MV-4-11 (cell line): ENCODE measurements around the gene MRPL42.
"Not testable (repeated sequence)": the region's sequence is repeated elsewhere in the genome, so short reads cannot be mapped to it uniquely, and the experiment has no call there.

Experiments
- DNase-seq: peaks from one replicate; lab custom pipeline; 2025; lab: John Stamatoyannopoulos, UW

The MRPL42 gene

DNA sequence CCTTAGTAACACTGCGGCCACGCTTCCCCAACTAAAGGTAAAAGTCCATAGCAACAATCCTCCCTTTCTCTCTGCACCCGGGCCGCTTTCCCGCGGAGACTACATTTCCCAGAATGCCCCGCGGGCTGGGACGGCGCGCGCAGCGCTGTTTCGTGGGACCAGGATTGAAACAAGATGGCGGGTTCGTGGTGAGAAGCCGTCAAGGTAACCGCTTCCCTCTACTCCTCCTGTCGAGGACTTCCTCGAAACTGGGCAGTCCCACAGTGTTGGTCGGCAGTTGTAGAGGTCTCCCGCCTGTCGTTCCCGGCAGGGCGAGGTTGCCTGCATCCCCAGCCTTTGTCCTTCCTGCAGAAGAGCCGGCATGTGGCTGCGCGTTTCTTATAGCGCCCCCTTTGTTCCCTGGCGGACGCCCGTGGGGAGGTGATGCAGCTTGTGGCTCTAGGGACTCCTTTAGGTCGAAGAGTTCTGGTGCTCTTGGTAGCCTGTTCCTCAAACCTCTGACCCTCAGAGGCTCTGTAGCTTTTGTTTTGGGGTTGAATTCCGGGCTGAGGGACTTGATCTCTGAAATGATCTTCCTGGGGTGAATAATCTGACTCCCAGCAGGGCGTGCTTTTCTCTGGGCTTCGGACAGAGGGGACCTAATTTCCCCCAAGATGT, at the start of gene MRPL42:
MRPL42 (plus strand) TSS at position 164 of the 657 bp plus-strand sequence. CDS start 1,772 bp downstream, outside the sequence.
- peak; percentile 88 for DNase-seq

DNA sequence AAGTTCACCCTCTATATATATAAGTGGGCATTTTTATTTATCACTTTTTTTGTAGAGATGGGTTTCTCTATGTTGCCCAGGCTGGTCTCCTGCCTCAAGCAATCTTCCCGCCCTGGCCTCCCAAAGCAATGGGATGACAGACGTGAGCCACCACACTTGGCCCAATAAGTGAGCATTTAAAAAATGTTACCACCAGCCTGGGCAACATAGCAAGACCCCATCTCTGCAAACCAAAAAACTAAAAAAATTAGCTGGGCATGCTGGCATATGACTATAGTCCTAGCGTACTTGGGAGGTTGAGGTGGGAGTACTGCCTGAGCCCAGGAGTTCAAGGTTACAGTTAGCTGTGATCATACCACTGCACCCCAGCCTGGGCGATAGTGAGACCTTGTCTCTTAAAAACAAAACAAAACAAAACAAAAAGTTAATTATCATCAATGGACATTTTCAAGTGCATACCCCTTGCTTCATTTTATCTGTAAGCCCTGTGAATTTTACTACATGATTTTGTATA, 49.3 kb upstream of the MRPL42 start:
- DNase-seq, result no peak

DNA sequence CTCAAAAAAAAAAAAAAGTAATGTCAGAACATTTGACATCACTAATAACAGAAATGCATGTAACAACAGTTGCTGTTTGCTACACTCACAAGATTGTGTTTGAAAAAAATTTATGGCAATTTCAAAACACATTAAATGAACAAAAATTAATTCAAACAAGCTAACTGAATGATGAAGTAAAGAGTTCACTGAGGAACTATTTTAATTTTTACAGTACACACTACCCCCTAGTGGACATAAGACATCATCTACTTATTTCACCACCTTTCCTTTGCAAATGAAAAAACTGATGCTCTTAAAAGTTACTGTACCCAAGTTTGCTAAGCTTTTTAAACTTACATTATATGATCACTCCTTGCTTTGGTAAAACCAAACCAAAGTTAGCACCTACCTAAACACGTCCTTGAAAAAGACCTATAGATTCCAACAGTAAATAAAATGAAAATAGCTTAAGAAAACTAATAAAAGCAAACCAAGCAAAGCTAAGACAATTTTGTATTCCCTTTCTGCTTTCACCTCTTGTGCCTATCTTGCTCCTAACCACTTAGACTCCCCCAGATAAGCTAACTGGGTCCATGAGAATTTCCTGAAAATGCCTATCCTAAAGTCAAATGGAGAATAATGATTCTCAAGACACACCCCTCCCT, 47.8 kb upstream of the MRPL42 start:
- DNase-seq, result peak; percentile 55

DNA sequence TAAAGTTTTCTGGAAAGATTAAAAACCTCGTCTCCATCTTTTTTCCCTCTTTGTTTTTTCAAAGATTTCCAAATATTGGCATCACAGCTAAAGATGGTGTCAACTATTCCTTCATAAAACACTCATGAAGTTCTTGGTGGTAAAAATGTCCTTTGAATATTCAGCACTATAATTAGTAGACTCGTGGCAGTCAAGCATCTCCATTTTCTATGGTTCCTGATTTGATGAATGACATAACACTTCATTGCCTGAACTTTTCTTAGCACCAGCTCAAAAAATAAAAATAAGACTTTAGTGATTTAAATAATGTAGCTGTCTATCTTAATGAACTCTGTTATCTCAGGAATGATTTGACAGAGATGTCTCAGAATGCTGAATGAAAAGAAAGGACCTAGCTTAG, 45.3 kb upstream of the MRPL42 start:
- no peak for DNase-seq

DNA sequence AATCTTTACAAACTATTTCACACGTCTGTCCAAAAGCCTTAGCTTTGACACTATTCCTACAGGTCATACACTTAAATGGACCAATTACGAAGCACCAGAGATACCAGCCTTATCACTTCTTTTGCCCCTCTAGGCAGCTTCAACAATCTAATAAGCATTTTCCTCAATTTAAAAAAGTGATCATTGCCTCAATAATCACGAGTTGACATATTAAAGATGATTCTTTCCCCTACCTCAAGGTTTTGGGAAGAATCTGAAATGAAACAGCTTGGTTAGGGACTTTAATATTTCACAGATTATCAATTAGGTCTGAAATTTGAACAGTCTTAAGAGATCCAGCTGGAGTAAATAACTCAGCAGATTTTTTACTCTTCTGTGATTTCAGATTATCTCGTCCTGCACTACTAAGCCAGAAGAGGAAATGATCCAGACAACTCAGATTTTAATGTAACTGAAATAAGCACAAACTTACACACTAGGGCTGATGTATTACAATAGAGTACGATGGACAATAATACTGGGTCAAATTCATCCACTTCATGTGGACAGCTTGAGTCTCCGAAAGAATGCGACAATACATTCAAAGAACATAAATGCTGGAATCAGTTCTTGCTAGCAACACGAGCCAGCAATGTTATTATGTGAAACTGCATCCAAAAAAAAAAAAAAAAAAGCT, 41.4 kb upstream of the MRPL42 start:
- DNase-seq, result no peak

DNA sequence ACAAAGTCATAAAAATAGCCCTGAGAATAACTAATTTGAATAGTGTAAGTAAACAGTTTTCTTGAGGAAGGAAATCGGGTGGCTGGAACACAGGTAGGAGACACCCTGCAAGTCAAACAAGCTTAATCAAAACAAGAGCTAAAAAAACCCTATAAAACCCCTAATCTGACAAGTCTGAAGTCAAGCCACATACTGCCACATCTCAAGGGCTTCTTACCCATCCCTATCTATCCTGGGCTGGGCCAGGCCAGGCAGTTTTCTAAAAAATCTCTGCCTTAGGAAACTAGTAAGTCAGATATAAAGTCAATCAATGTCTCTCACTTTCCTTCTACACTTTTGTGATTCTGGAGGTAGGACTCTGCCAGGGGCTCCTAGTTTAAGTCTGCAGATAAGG, 40.9 kb upstream of the MRPL42 start:
- no peak for DNase-seq

DNA sequence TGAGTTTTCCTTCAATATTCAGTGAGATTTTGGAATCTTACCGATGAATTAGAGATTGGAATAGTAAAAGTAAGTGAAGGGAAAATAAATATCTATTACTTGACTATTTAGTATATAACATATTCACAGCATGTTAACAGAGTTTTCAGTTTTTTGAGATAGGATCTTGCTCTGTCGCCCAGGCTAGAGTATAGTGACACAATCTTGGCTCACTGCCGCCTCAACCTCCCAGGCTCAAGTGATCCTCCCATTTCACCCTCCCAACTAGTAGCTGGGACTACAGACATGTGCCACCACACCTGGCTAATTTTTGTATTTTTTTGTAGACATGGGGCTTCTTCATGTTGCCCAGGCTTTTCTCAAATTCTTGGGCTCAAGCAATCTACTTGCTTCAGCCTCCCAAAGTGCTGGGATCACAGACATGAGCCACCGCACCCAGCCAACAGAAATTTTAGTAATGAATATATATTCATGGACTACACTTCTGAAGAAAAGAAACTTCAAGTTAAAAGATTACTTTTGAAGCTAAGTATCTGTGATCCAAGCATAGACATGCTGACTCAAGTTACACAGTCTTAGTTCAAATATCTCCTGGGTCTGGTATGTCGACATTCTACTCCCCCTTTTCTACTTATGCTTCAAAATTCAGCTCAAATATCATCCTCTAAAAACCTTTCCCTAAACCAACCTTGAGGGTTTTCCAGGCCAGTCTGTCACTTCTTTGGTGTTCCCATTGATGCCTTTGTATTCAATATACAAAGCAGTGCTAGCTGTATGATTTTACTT, 39.3 kb upstream of the MRPL42 start:
- no peak for DNase-seq

DNA sequence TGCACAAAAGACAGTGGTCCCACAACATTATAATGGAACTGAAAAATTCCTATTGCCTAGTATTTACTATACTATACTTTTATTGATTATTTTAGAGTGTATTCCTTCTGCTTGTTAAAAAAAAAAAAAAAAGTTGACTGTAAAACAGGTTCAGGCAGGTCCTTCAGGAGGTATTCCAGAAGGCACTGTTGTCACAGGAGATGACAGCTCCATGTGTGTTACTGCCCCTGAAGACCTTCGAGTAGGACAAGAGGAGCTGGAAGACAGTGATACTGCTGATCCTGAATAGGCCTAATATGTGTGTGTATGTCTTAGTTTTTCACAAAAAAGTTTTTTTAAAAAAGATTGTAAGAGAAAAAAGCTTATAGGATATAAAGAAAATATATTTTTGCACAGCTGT, 37.9 kb upstream of the MRPL42 start:
- DNase-seq, result no peak

DNA sequence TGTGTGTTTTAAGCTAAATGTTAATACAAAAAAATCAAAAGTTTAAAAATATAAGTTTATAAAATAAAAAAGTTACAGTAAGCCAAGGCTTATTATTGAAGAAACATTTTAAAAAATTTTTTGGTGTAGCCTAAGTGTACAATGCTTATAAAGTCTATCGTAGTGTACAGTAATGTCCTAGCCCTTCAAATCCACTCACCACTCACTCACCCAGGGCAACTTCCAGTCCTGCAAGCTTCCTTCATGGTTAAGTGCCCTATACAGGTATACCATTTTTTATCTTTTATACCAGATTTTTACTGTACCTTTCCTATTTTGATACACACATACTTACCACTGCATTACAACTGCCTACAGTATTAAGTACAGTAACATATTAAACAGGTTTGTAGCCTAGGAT, 37.5 kb upstream of the MRPL42 start:
- no peak for DNase-seq

DNA sequence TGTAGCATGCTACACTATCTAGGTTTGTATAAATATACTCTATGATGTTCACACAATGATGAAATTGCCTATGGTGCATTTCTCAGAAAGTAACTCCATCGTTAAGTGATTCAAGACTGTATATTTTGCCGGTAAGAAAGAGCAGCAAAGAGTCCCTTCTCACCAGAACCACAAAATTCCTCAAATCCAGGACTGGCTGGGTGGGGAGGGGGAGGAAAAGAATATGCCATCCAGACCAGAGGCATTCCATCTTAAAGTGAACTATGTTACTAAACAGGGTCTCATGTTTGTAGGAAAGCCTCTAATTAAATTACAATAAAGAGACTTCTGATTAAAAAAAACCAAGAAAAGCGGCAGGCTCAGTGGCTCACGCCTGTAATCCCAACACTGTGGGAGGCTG, 37.0 kb upstream of the MRPL42 start:
- DNase-seq, result no peak

DNA sequence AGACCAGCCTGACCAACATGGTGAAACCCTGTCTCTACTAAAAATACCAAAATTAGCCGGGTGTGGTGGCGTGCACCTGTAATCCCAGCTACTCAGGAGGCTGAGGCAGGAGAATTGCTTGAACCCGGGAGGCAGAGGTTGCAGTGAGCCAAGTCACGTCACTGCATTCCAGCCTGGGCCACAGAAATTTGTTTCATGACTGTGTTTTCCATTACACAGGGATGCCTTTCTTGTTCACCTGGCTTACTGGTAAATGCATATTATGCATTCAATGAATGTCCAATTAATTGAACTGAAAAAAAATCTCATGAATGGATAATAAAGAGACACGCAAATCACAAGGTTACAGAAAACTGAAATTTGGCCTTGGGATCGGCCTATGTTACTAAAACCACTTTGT, 35.3 kb upstream of the MRPL42 start:
- DNase-seq, result not testable (repeated sequence)

DNA sequence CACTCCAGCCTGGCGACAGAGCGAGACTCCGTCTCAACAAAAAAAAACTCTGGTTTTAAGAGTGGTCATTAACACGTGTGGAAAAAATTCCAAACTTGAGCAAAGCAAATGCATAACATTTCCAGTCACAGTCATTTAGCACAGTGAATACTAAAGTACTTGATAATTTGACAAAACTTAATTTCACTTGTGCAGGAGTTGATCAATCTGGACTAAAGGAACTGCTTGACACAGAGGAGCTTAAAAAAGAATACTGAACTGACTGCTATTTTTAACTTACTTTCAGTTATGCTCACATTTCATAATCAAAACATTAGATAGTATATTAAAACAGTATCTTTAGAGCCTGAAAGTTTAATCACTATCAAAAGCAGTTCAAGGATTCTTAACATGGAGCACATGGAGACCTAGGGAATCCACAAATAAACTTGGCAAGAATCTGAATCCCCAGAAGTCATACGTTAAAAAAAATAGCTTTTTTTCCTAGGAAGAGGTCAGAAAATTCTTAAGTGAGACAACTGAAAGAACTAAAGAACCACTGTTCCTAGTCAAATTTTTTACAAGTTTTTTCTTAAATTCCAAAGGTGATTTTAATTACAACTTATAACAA, 33.0 kb upstream of the MRPL42 start:
- peak; percentile 58 for DNase-seq

DNA sequence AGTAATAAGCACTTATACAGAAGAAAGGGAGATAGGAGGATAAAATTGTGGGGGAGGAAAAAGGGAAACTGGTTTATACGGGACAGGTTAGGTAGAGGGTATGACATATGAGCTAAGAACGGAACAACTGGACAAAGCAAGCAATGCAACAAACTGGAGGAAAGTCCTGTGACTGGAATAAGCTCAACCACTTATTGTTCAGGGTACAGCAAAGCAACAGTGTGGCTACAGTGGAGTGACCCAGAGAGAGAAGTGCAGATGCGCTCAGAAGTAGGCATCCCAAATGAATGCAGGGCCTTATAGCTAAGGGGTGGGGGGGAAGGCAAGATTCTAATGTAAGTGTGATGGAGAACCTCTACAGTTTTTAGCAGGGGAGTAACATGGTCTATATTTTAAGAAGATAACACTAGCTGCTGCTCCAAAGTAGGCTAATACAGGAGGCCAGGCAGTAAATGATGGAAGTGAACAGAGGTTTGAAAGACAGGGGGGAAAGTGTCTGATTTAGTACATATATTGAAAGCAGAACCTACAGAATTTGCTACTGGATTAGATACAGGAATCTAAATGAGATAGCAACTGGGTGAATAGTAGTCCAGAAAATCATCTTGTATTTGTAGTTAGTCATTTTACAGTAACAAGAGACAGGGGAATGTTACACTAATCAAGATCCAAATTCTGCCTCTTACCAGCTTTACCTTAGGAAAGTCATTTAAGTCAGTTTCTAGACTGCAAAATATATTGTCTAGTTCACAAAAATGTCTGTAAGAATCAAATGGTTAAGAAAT, 28.9 kb upstream of the MRPL42 start:
- DNase-seq, result no peak

DNA sequence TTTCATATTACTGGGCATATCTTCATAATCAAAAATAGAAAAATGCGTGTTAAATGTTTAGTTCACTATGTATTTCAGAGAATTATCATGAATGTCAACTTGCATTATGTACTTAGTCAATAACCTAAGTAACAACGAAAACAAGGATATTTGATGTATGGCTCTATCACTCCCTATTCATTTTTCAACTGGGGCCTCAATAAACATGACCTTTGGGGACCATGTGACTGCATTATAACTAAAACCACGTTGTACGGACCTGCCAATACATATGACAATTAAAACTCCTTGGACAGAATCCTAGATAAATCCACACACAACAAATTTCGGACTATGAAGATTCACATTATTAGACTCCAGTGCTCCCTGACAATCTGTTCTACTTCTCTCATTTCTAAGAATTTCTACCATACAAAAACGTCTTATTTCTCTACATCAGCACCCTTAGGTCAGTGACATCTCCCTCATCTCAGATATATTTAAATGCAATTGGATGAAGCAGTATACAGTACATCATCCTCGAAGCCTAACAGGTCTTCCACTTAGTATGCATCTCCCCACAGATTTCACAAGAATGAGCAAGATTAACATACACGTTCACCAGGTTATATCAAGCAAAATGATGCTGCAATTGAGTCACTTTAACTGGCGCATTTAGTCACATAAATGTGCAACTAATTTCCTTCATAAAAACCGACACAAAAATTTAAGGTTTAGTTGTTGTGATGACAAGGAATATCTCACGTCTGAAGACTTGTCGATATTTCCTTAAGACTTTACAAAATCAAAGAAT, 27.1 kb upstream of the MRPL42 start:
- DNase-seq, result no peak

DNA sequence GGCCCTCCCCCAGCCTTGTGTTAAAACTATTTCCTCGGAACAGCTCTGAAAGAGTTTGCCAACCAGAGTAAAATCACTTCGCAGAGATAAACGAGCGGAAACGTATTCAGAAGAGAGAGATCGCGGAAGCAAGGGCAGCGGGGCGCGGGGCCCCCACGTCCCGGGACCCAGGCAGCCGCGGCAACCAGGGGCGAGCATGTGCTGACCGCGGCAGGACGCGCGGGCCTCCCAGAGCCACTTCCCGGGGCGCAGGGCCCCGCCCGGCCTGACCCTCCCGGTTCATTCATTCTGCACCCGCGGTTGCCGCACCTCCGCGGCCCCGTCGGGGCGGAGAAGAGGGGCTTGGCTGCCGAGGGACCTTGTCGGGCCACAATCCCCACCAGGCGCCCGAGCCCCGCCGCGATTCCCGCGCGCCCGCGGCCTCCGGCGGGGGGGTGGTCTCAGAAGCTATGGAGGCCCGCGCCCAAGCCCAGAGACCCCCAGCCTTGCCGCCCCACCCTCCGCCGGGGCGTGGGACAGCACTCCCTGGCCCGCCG, 26.2 kb upstream of the MRPL42 start:
- peak; percentile 11 for DNase-seq

DNA sequence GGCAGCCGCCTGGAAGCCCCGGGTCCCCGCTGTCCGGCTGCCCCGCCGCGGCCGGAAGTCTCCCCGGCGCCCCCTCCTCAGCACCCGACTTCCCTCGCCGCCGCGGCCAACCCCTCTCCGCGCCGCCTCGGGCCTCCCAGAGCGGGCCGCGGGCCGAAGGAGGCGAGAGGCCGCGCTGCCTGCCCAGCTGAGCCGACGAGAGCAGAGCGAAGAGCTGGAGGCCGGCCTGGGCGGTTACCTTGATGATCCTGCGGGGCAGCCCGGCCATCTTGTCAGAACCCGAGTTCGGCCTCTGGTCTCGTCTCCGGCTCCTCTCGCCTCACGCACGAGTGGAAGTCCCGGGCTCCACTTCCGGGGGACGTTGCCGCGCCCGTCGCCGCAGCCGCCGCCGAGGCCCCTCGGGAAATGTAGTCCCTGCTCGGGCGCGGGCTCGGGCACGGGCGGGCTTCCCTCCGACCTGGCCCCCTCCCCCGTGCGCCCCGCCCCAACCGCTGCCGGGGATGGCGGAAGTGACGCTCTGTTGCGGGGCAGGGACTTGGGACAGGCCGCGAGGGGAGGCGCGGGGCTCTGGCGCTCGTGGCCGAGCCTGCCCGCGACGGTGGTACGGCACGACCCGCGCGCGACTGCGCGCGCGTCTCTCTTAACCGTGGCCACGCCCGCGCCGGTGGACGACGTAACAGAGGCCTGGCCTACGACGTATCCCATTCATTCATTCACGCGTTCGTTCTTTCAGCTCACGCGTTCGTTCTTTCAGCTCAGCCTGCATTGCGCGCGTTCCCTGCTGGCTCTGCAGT, 25.5 kb upstream of the MRPL42 start, which contains the start of gene UBE2N:
UBE2N (minus strand) TSS at position 331 of the 794 bp plus-strand sequence; CDS start at position 268, 63 bp downstream.
- peak; percentile 92 for DNase-seq

DNA sequence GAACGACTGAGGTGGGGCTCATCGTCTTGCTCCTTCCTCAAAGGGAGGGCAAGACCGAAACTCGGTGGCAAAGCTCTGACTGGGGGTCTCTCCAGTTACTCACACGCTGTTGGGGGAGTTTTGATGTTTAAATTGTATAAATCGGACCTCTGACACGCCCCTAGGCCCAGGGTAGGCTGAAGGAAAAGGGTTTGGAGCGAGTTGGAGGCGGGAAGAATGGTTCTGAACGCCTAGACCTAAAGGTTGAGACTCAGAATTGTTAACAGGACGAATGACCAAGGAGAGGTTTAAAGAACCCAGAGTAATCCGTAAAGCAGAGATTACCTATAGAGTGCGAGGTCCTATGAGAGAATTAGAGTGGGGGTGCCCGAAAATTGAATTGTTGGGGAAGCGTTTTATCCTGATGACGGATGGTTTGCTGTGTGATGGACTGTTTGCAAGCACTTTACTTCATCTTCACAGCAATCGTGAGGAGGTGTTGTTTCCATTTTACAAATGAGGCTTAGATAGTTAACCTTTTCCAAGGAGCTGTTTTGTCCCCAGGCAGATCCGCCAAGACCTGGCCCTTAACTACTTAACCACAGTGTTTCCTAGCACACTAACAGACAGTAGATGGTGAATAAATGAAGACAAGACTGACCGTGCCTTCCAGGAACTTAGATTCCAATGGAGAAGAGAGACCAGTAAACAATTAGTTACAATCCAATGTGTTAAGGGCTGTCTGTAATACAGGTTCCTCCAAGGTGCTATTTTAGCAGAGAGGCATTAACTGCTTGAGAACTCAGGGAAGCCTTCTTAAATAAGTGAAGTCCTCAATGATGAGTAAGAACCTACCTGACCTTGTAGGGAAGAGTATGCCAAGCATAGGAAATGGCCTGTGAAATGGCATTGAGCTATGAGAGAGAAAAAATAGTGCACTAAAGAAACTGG, 24.6 kb upstream of the MRPL42 start:
- no peak for DNase-seq

DNA sequence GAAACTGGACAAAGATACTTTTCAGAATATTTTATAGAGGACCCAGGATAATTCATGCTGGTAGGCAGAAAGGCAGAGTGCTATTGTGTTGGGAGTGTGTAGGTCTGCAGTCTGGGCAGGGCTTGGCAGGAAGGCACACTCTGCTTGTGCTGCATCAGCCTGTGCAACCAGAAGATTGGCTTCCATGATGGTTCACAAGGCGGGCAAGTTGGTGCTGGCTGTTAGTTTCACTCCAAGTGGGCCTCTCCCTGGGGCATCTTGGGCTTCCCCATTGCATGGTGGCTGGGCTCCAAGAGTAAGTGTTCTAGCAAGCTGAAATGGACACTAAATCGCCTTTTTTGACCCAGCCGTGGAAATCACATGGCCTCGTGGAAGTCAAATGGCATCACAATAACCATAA, 23.7 kb upstream of the MRPL42 start:
- no peak for DNase-seq
